Ascending aorta (tissue), 2 donors: ENCODE measurements around the gene NEGR1. TPM values are rescaled to one million over a fixed set of nuclear protein-coding genes. Genes with fewer than 3 reads are reported as not detected.
A peak's percentile ranks its signal among the peaks of the same experiment; 100 is the strongest.

Experiments
- DNase-seq, 2 donors: peaks; one replicate each; pipeline ENCODE4 v3.0.0-alpha.2; 2019; ENCODE audit warnings: low spot score in 2 of 2
- H3K27ac ChIP-seq, 2 donors: fragments of 200-600 bp; sonication (generic); one replicate each; pipeline ENCODE4 v1.5.1; 2016 to 2017; ENCODE audit warnings: mild to moderate bottlenecking in 1 of 2
- H3K27me3 ChIP-seq: fragments of 200-600 bp; sonication (generic); one replicate; pipeline ENCODE4 v1.5.1; 2017
- H3K36me3 ChIP-seq, 2 donors: fragments of 200-600 bp; sonication (generic); one replicate each; pipeline ENCODE4 v1.5.1; 2016
- H3K4me1 ChIP-seq, 2 donors: fragments of 200-600 bp; sonication (generic); one replicate each; pipeline ENCODE4 v1.5.1; 2016 to 2017; ENCODE audit warnings: mild to moderate bottlenecking in 1 of 2
- H3K4me3 ChIP-seq, 2 donors: fragments of 200-600 bp; sonication (generic); one replicate each; pipeline ENCODE4 v1.5.1; 2016 to 2017; ENCODE audit warnings: mild to moderate bottlenecking in 1 of 2
- H3K9me3 ChIP-seq, 2 donors: fragments of 200-600 bp; sonication (generic); one replicate each; pipeline ENCODE4 v1.5.1; 2016
- CTCF ChIP-seq, 3 experiments: fragments of 200-600 bp in 2 of 3; fragments of 450-650 bp in 1 of 3; sonication (generic) in 2 of 3; IDR thresholded peaks; one replicate each; pipeline ENCODE4 v1.5.1; 2016 to 2019; ENCODE audit warnings: antibody characterized with exemption in 3 of 3, mild to moderate bottlenecking in 1 of 3, moderate library complexity in 1 of 3
- intact Hi-C: fragments of 100-400 bp; cut with DNase I; formaldehyde crosslinking; loops from one replicate; pipeline ENCODE4 v1.15.1; 2023
- total RNA-seq: library from RNA; depleted of rRNA; stranded (reverse); fragments of >200 nt; gene quantifications from one replicate; pipeline ENCODE4 v1.1.0, GENCODE V29; 2016

NEGR1 gene
- total RNA-seq, 1 donor from 2014 or later, result 42.8 TPM

GRCh38 chr1:72050551-72050950, 231.8 kb downstream of the NEGR1 start:
- Histone ChIP-seq H3K27ac (no peak overlapping the region), H3K4me1 (no peaks in the 10 kb centered on the region), H3K36me3 (no peaks in the 10 kb centered on the region), H3K27me3 (no peaks in the 10 kb centered on the region), H3K9me3 (no peaks in the 10 kb centered on the region), H3K4me3 (no peak overlapping the region)
- no peak for TF ChIP-seq CTCF (IDR thresholded peaks at IDR 0.05)
- DNase-seq, result no peak
- intact Hi-C loops, result no loop called here

GRCh38 chr1:72037745-72038343, 244.5 kb downstream of the NEGR1 start:
- peak in 2 of 3 experiments; percentile 33 to 39 for TF ChIP-seq CTCF (IDR thresholded peaks at IDR 0.05)
- intact Hi-C loops, result no loop called here
- Histone ChIP-seq H3K4me1 (no peaks in the 10 kb centered on the region), H3K9me3 (no peaks in the 10 kb centered on the region), H3K4me3 (no peak overlapping the region), H3K27me3 (no peaks in the 10 kb centered on the region), H3K27ac (no peak overlapping the region), H3K36me3 (no peaks in the 10 kb centered on the region)
- DNase-seq, result no peak

- no peak for TF ChIP-seq CTCF (IDR thresholded peaks at IDR 0.05)
- no peak overlapping the region for H3K27ac ChIP-seq
- no peaks in the 10 kb centered on the region for H3K9me3 ChIP-seq
- intact Hi-C loops, result no loop called here
- H3K27me3 ChIP-seq, result no peaks in the 10 kb centered on the region
- H3K4me3 ChIP-seq, result no peak overlapping the region
- no peak for DNase-seq
- no peaks in the 10 kb centered on the region for H3K36me3 ChIP-seq
- H3K4me1 ChIP-seq, result no peaks in the 10 kb centered on the region
Observed at GRCh38 chr1:72034827-72035226, 247.5 kb downstream of the NEGR1 start.

GRCh38 chr1:72023063-72023930, 259.0 kb downstream of the NEGR1 start:
- no peak for TF ChIP-seq CTCF (IDR thresholded peaks at IDR 0.05)
- no peaks in the 10 kb centered on the region for H3K4me1 ChIP-seq
- no peak for DNase-seq
- no peaks in the 10 kb centered on the region for H3K36me3 ChIP-seq
- H3K4me3 ChIP-seq, result no peak overlapping the region
- intact Hi-C loops, result no loop called here
- no peaks in the 10 kb centered on the region for H3K27me3 ChIP-seq
- no peaks in the 10 kb centered on the region for H3K9me3 ChIP-seq
- no peak overlapping the region for H3K27ac ChIP-seq

GRCh38 chr1:72018562-72018961, 263.8 kb downstream of the NEGR1 start:
- no peak for TF ChIP-seq CTCF (IDR thresholded peaks at IDR 0.05)
- intact Hi-C loops, result no loop called here
- H3K4me3 ChIP-seq, result no peak overlapping the region
- no peaks in the 10 kb centered on the region for H3K36me3 ChIP-seq
- H3K27me3 ChIP-seq, result no peaks in the 10 kb centered on the region
- H3K27ac ChIP-seq, result no peak overlapping the region
- H3K9me3 ChIP-seq, result no peaks in the 10 kb centered on the region
- DNase-seq, result no peak
- H3K4me1 ChIP-seq, result no peaks in the 10 kb centered on the region
